Endothelial cell of hepatic sinusoid (primary cell): ENCODE measurements around the gene DYRK1A.

Experiments used
- in situ Hi-C: cut with HindIII; loops from 2 replicates; pipeline ENCODE4 v1.10.0; 2017; ENCODE audit warnings: low sequenced_read_pairs

DYRK1A gene

DNA sequence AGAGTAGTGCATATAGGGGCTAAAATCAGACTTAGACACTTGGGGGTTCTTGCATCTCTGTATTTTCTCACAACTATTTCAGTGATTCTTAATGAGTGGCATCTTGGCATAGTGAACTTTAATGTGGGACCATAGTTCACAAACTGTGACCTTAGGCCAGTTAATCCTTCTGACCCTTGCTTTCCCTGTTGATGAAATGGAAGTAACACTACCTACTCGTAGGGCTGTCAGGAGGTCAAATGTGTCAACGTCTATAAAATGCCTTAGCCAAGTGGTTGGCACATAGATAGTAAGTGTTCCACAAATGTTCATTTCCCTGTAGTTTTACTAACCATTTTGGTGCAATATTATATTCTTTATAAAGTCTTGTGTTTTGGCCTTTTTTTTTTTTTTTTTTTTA lies 49.4 kb downstream of the DYRK1A start:
- in situ Hi-C loops = no loop called here

GRCh38 chr21:37416914-37417313 lies 50.3 kb downstream of the DYRK1A start:
- in situ Hi-C loops = no loop called here

DNA sequence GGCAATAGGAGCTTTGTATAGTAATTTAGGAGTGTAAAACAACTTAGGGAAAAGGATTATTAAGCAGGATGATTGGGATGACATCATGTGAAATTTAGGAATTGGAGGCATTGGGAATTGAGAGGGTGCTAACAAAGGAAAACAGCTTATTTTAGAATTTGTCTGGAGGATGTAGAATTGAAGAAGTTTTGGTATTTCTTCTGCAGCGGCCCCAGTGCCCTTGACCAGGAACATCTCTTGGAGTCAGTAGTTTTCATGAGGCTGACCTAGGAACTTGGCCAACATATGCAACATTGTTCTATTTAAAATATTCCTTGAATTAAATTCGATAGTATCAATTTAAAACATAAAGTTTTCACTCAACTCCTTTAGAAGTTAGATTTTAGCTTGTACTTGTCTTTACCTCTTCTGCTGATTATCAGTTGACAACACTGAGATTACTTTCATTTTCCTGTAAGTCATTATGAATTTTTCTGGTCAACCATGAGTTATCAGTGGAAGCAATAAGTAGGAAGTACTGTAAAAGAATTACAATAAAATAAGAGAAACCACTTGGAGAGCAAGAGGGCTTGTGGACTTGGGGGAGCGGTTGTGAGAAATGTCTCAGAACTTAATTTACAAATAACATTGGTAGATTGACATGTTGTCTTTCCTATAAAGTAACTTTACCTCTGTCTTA lies 52.8 kb downstream of the DYRK1A start:
- in situ Hi-C loops = no loop called here

- in situ Hi-C loops = no loop called here
Measured at GRCh38 chr21:37421306-37421705, 54.7 kb downstream of the DYRK1A start.

- in situ Hi-C loops = no loop called here
Measured at GRCh38 chr21:37422382-37422781, 55.8 kb downstream of the DYRK1A start.

DNA sequence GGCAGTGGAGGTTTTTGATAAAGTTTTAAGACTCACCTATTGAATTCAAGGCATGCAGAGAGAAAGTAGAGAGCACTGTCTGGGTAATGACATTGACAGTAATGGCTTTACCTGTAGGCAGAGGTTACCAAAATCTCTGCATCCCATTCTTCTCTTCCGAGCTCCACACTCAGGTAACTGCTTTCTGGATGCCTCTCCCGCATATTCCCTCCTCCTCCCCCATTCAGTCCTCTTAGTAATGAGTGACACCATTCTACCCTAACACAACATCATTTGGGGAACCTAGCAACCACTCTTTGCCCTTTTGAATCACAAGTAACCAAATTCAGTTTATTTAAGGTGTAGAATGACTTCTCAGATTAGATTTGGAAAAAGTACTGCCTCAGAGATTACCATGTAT lies 56.5 kb downstream of the DYRK1A start:
- in situ Hi-C loops = no loop called here

- in situ Hi-C loops = no loop called here
Measured at GRCh38 chr21:37424396-37424795, 57.8 kb downstream of the DYRK1A start.

- in situ Hi-C loops = no loop called here
Measured at GRCh38 chr21:37425001-37425400, 58.4 kb downstream of the DYRK1A start.

- in situ Hi-C loops = no loop called here
Measured at GRCh38 chr21:37425684-37426083, 59.1 kb downstream of the DYRK1A start.

- in situ Hi-C loops = no loop called here
Measured at GRCh38 chr21:37427221-37427620, 60.6 kb downstream of the DYRK1A start.

- in situ Hi-C loops = no loop called here
Measured at GRCh38 chr21:37429356-37429755, 62.8 kb downstream of the DYRK1A start.

DNA sequence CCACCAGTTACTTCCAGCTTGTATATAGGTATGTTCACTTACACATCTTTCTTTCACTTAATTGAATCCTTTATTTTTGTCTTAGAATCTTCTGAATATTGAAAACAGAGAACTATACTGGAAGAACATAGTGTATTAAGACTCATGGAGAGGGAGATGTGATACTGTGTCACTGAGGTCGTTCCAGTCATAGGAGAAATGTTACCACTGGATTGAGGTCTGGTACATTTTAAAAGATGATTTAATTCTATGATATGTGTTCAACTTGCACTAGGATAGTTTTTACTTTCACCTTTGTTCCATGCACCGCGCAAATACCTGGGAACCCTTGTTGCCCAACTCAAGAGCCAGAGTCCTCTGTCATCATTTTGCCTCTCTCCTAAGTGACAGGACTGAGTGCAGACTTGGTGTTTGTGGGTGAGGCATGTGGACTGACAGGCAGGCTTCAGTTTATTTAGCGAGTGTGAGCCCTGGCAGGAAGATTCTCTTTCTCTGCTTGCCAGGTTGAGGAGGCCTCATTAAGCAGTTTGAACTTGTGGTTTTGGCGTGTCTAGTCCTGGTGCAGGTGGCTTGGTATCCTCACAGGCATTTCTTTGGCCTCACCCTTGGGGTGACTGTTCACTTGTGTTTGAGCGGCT lies 63.7 kb downstream of the DYRK1A start:
- in situ Hi-C loops = loop anchor here (5.0 kb wide), 1 partner anchor 37 kb away; no protein-coding TSS in a partner anchor

- in situ Hi-C loops = loop anchor here (5.0 kb wide), 1 partner anchor 36 kb away; no protein-coding TSS in a partner anchor
Measured at GRCh38 chr21:37431243-37431642, 64.7 kb downstream of the DYRK1A start.

DNA sequence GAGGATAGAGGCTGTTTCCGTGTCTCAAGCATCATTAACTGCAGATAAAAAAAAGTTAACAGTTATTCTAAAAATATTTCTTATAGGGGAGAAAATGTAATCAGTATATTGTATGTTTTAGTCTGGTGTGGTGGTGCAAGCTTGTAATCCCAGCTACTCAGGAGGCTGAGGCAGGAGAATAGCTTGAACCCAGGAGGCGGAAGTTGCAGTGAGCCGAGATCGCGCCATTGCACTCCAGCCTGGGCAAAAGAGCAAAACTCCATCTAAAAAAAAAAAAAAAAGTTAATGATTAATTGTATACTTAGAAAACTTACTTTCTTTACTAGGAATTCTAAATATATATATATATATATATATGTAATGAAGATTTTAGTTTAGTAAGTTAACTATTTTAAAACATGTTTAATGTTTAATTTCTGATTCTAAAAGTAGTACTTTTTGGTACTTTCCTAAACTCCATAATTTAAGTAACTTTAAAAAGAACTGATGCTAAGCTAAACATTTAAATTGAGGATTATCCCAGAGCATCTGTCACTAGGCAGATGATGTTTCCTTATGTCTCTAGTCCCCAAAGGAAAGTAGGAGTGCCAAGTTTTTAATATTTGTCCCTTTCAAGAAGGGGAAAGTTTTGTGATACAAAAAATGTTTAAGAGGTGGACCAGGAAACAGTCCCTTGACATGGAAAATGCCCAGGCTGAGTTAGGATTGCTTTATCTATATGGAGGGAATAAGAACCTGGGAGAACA lies 66.3 kb downstream of the DYRK1A start:
- in situ Hi-C loops = loop anchor here (5.0 kb wide), 1 partner anchor 34 kb away; no protein-coding TSS in a partner anchor

GRCh38 chr21:37433456-37433840 lies 66.9 kb downstream of the DYRK1A start:
- in situ Hi-C loops = loop anchor here (5.0 kb wide), 1 partner anchor 34 kb away; no protein-coding TSS in a partner anchor

DNA sequence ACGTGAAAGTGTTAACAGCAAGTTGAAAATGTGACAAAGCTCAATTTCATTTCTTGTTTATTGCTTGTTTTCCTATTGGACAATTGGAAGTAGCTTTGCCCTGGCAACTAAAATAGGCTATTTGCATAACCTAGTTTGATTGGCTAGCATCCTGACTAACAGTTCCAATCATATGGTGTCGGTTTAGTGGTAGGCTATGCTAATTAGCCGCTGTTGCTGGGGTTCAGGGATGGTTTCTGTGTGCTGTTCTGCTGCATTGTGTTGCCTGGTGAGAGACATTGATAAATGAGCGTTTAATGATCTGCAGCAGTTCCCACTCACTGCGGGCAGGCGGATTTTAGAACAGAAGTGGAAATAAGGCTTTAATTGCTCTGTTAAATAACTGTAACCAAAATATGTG lies 68.5 kb downstream of the DYRK1A start:
- in situ Hi-C loops = loop anchor here (5.0 kb wide), 1 partner anchor 43 kb away; no protein-coding TSS in a partner anchor

GRCh38 chr21:37435711-37436110 lies 69.1 kb downstream of the DYRK1A start:
- in situ Hi-C loops = loop anchor here (5.0 kb wide), 1 partner anchor 43 kb away; no protein-coding TSS in a partner anchor

DNA sequence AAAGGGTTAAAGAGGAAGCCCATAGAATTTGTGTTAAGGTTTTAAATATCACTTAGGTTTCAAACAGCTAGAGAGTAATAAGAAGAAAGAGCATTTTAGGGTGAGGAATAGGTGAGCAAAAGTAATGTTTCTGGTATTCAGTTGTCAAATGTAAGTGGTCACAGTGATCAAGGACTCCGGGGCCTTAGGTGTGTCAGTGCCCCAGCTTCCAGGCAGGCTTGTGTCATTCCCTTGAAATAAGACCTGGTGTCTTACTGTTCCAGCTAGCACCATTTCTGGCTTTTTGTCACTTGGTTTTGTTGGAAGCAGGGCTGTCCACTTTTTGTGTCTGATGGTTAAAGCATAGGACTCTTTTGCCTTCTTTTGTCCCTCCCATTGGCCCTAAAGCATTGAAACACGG lies 69.6 kb downstream of the DYRK1A start:
- in situ Hi-C loops = loop anchor here (5.0 kb wide), 1 partner anchor 44 kb away; no protein-coding TSS in a partner anchor

- in situ Hi-C loops = loop anchor here (5.0 kb wide), 1 partner anchor 45 kb away; no protein-coding TSS in a partner anchor
Measured at GRCh38 chr21:37437376-37438080, 71.0 kb downstream of the DYRK1A start.

- in situ Hi-C loops = no loop called here
Measured at GRCh38 chr21:37443683-37444082, 77.1 kb downstream of the DYRK1A start.

GRCh38 chr21:37445228-37445627 lies 78.7 kb downstream of the DYRK1A start:
- in situ Hi-C loops = no loop called here
